GM18909 (cell line): ENCODE data around the gene ZNF764.
"Not testable (repeated sequence)": the region's sequence is repeated elsewhere in the genome, so short reads cannot be mapped to it uniquely, and the experiment has no call there.

Source experiments
- ATAC-seq: cut with Tn5 transposase; IDR thresholded peaks from one replicate; pipeline ENCODE4 v1.9.1; 2021; ENCODE audit warnings: mild to moderate bottlenecking; ENCODE audit not compliant: unreplicated experiment, poor library complexity

Gene ZNF764

GRCh38 chr16:30528799-30529457 is 29.2 kb downstream of the ZNF764 start:
- no peak for ATAC-seq

DNA sequence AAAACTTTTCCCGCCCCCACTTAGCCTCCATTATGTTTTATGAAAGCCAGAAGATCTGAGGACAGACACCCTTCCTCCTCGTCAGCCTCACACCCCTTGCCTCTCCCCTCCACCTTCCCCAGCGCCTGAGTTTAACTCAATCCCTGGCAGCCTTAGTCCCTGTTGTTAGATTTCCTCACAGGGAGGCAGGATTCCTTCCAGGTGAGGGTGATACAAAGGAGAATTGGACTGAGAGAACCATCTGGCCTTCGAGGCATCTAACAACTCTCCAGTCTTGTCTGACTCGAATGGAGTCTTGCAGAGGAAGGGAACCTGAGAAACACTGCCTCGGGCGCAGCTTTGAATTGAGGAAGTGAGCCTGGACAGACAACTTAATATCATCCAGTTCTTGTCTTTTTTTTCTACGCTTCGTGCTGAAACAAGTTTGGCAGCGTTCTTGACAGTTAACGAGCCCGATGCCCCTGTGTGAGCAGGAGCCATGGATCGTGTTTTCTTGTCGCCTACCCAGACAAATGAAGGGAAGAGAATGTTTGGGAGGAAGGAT is 30.5 kb downstream of the ZNF764 start:
- ATAC-seq: no peak

GRCh38 chr16:30526823-30527634 is 31.1 kb downstream of the ZNF764 start:
- ATAC-seq: peak; percentile 85

GRCh38 chr16:30526137-30526822 is 31.9 kb downstream of the ZNF764 start, which contains the start of gene ZNF768:
Gene ZNF768 (minus strand): TSS chr16:30526566. CDS start chr16:30526413, 153 bp downstream.
- ATAC-seq: peak; percentile 30

DNA sequence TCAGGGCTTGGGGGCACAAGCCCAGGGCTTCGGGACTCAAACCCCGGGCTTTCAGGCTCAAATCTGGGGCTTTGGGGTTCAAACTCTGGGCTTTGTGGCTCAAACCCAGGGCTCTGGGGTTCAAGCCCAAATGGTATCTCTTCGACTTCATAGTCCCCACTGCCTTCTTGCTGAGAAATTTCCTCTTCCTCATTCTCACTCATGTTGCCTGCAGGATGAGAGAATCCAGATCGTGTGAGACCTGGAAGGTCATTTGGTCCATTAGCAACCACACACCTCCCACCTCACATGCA is 32.4 kb downstream of the ZNF764 start:
- no peak for ATAC-seq

DNA sequence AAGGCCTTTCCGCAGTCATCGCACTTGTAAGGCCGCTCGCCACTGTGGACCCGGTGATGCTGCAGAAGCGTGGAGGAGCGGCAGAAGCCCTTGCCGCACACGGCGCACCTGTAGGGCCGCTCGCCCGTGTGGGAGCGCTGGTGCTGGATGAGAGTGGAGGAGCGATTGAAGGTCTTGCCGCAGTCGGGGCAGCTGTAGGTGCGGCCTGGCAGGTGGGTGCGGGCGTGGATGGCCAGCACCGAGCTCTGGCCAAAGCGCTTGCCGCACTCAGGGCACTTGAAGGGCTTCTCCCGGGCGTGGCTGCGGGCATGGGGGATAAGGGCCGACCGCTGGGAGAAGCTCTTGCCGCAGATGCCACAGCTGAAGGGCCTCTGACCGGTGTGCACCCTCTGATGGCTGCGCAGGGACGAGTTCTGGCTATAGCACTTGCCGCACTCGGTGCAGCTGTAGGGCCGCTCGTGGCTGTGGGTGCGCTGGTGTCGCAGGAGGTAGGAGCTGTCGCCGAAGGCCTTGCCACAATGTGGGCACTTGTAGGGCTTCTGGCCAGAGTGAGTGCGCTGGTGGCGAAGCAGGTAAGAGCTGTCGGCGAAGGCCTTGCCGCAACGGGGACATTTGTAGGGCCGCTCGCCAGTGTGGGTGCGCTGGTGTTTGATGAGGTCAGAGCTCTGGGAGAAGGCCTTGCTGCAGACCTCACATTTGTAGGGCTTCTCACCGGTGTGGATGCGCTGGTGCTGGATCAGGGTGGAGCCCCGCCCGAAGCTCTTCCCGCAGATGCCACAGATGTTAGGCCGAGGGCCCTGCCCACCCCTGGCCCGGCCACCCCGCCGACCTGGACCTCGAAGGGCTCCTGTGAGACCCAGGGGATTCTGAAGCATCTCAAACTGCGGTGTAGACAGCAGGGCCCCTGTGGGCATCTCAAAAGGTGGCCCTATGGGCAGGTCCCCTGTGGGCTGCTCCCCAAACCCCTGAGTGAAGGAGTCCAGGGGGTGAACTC is 33.3 kb downstream of the ZNF764 start:
- ATAC-seq: no peak

- no peak for ATAC-seq
Measured at GRCh38 chr16:30523768-30524574, 34.2 kb downstream of the ZNF764 start.

GRCh38 chr16:30522702-30523463 is 35.3 kb downstream of the ZNF764 start:
- ATAC-seq: not testable (repeated sequence)

DNA sequence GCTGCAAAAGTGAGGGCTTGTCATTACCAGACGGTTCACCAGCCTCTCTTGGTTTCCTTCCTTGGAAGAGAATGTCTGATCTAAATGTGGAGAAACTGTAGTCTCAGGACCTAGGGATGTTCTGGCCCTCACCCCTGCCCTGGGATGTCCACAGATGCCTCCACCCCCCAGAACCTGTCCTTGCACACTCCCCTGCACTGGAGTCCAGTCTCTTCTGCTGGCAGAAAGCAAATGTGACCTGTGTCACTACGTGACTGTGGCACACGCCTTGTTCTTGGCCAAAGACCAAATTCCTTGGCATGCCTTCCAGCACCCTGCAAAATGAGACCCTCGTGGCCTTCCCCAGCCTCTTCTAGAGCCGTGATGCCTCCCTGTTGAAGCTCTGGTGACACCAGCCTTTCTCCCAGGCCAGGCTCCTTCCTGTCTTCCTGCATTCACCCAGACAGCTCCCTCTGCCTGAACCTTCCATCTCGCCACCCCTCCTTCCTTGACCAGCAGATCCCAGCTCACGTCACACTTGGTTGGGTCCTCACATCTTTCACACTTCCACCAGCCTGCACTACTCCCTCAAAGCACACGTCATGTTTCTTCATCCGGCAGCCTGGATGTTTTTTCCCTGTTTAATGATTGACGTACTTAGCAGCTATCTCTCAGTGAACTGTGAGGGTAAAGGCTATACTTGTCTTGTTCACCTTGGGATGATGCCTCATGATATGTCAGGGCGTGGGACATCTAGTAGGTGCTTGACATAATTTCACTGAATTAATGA is 36.1 kb downstream of the ZNF764 start:
- no peak for ATAC-seq

GRCh38 chr16:30521476-30521872 is 36.7 kb downstream of the ZNF764 start:
- ATAC-seq: no peak

DNA sequence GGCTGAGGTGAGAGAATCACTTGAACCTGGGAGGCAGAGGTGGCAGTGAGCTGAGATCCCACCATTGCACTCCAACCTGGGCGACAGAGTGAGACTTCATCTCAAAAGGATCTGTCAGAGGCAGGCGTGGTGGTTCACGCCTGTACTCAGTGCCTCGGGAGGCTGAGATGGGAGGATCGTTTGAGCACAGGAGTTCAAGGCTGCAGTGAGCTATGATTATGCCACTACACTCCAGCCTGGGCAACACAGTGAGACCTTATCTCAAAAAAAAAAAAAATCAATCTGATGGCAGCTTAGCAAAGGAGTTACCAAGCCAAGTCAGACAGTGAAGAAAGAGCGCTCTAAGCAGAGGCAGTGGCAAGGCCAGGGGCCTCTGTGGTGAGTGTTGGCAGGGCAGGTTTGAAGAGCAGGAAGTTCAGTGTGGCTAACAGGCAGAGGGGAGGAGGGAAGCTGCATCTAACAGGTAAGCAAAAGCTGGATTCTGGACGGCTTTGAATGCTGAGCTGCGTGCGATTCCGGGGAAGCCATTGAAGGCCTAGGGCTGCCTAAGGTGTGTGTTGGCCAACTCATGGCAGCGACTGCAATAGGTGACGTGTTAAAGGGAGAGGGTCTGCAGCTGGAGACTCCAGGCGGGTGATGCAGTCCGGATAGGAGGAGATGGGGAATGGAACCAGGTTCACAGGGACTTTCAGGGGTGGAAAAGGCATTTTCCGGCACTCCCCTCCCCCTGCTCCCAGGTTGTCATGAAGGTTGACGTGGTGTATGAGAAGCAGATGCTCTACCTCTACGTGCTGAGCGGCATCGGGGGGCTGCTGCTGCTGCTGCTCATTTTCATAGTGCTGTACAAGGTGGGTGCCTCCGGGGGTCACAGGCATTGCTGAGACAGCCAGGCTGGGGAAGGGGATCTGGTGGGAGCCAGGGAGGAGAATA is 38.8 kb downstream of the ZNF764 start:
- ATAC-seq: no peak

DNA sequence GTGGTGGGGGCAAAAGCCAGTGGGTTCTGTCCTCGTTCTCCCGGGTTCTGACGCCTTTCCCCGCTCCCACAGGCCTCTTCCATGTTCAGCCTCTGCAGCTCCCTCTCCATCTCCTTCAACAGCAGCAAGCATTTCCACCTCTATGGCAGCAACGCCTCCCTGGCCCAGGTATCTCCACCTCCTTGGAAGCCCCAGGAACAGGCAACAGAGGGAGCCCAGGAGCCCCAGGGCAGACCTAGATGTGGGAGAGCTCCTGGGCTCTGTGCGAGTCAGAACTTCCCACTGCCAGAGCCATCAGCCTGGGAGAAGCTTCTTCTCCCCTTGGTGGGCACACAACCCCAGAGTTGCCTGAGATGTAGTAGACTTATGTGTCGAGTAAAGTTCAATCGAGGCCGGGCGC is 39.6 kb downstream of the ZNF764 start:
- no peak for ATAC-seq

DNA sequence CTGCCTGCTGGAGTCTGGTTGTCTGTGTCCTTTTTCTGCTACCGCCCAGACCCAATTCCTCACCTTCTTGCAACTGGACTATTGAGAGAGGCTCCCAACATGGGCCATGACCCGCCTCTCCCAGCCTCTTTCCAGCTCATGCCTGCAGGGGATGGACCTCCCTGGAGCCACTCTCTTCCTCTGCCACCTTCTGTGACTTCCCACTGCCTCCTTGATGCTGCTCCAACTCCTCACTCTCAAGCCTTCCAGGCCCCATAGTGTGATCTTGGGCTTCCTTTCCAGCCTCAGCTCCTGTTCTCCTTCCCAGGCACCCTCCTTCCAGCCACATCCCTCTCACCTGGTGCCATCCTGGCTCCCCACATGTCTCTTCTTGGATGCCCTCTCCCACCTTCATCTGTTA is 42.9 kb downstream of the ZNF764 start:
- ATAC-seq: no peak

GRCh38 chr16:30511509-30511908 is 46.7 kb downstream of the ZNF764 start:
- ATAC-seq: no peak

DNA sequence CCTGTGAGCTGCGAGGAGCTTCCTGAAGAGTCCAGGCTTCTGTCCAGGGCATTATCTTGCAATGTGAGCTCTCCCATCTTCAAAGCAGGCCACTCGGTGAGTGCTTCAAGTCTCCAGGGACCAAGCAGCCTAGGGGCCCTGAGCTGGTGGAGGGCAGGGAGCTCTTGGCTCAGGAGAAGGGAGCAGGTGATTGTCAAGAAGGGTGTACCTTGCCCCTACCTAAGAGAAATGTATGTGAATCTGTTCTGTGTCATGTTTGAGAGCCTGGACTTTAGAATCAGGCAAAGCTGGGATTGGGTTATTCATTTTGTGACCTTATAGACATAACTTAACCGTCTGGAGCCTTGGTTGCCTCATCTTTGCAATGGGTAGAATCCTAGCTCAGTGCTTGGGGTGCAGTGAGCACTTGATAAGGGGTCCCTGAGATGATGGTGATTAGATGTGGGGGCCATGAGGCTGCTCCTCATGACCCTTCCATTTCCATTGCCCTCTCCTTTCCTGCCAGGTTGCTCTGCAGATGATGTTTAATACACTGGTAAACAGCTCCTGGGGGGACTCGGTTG is 47.7 kb downstream of the ZNF764 start:
- ATAC-seq: no peak

DNA sequence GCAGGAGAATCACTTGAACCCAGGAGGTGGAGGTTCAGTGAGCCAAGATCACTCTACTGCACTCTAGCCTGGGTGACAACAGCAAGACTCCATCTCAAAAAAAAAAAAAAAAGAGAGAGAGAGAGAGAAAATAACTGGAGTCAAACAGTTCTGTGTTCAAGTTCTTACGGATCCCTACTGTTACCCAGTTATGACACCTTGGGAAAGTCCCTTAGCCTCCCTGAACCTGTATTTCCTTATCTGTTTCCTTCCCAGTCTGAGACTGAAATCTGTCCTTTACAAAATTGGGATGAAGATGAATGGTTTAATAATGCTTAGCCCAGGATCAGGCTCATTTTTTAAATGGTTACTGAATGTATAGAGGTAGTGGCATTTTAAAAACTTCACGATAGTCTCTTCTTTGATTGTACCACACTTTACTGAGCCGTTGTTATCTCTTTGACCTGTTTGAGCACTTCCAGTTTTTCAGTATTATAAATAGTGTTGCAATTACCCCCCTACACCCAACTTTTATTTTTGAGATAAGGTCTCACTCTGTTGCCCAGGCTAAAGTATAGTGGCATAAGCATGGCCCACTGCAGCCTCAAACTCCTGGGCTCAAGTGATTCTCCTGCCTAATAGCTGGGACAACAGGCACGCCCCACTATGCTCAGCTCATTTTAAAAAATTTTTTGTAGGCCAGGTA is 49.0 kb downstream of the ZNF764 start:
- no peak for ATAC-seq
